Measurements from ENCODE around the gene CALD1. TPM values are rescaled to one million over a fixed set of nuclear protein-coding genes. Genes with fewer than 3 reads are reported as not detected.
A peak's percentile ranks its signal among the peaks of the same experiment; 100 is the strongest.

The CALD1 gene
- total and polyA plus RNA-seq, 2 experiments from 2014 or later: 132 to 842 TPM

DNA sequence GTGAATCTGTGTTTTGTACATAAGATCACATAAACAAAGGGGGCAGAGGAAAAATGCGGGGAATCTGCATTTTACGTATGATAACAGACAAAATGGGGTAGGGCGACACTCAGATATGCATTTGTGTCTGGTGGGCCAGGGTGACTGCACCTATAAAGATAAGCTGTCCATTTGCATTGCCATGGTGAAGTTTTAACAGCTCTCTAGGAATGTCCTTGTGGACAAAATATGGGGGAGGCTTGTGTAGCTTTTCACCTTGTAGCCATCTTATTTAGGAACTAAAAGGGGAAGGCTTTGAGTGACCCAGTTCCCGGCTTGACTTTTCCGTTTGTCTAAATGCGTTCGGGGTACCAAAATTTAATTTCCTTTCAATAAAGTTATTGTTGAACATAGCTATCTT, 114.5 kb downstream of the CALD1 start:
- Histone ChIP-seq H3K9me2 (ENCODE audit: insufficient read depth) (no peaks in the 10 kb centered on the region), H3K4me3 (no peak overlapping the region), H4K20me1 (replicated peaks; ENCODE audit: insufficient read depth) (peaks cover 10% of the 10 kb centered on the region; the same call in 1 of the 2 replicates), H2AFZ (no peak overlapping the region), H3F3A (replicated peaks; ENCODE audit: low read depth) (no peaks in the 10 kb centered on the region), H3K27me3 (ENCODE audit: insufficient read depth) (no peaks in the 10 kb centered on the region), H3K27ac (ENCODE audit: low read depth) (no peak overlapping the region), H3K79me2 (replicated peaks; ENCODE audit: insufficient read depth) (peaks cover 71% of the 10 kb centered on the region), H3K4me1 (ENCODE audit: insufficient read depth) (peaks cover 13% of the 10 kb centered on the region; the same call in 1 of the 2 replicates), H3K4me2 (peak overlapping the region; percentile 78; the same call in 1 of the 2 replicates), H3K36me3 (ENCODE audit: insufficient read depth) (peaks cover 13% of the 10 kb centered on the region; the same call in 1 of the 2 replicates)
- ATAC-seq (no peak), DNase-seq (ENCODE audit: low spot score) (no peak)
- H3K4me1 Mint-ChIP-seq: peaks cover 28% of the 10 kb centered on the region
- peaks cover 30% of the 10 kb centered on the region for H3K9me3 Mint-ChIP-seq
- peaks cover 3% of the 10 kb centered on the region for H3K27me3 Mint-ChIP-seq (ENCODE audit: insufficient read depth, low read depth, poor library complexity)
- no peak overlapping the region for H3K27ac Mint-ChIP-seq
- TF ChIP-seq ZNF331 (CRISPR knock-in tag; IDR thresholded peaks at IDR 0.05; ENCODE audit: low read depth) (no peak), EZH2 (IDR thresholded peaks at IDR 0.05; ENCODE audit: low read depth, unreplicated experiment) (no peak), CREB1 (CRISPR knock-in tag; IDR thresholded peaks at IDR 0.05; ENCODE audit: low read depth) (no peak), EZH2phosphoT487 (IDR thresholded peaks at IDR 0.05; ENCODE audit: unreplicated experiment) (no peak), POLR2AphosphoS5 (IDR thresholded peaks at IDR 0.05; ENCODE audit: low read depth) (no peak), ZNF114 (CRISPR knock-in tag; IDR thresholded peaks at IDR 0.05) (no peak), NANOG (IDR thresholded peaks at IDR 0.05; ENCODE audit: borderline replicate concordance) (no peak)
- TF ChIP-seq, protein P1, sequence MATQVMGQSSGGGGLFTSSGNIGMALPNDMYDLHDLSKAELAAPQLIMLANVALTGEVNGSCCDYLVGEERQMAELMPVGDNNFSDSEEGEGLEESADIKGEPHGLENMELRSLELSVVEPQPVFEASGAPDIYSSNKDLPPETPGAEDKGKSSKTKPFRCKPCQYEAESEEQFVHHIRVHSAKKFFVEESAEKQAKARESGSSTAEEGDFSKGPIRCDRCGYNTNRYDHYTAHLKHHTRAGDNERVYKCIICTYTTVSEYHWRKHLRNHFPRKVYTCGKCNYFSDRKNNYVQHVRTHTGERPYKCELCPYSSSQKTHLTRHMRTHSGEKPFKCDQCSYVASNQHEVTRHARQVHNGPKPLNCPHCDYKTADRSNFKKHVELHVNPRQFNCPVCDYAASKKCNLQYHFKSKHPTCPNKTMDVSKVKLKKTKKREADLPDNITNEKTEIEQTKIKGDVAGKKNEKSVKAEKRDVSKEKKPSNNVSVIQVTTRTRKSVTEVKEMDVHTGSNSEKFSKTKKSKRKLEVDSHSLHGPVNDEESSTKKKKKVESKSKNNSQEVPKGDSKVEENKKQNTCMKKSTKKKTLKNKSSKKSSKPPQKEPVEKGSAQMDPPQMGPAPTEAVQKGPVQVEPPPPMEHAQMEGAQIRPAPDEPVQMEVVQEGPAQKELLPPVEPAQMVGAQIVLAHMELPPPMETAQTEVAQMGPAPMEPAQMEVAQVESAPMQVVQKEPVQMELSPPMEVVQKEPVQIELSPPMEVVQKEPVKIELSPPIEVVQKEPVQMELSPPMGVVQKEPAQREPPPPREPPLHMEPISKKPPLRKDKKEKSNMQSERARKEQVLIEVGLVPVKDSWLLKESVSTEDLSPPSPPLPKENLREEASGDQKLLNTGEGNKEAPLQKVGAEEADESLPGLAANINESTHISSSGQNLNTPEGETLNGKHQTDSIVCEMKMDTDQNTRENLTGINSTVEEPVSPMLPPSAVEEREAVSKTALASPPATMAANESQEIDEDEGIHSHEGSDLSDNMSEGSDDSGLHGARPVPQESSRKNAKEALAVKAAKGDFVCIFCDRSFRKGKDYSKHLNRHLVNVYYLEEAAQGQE (IDR thresholded peaks at IDR 0.05; ENCODE audit: unreplicated experiment): no peak
- TF ChIP-seq, protein P2, sequence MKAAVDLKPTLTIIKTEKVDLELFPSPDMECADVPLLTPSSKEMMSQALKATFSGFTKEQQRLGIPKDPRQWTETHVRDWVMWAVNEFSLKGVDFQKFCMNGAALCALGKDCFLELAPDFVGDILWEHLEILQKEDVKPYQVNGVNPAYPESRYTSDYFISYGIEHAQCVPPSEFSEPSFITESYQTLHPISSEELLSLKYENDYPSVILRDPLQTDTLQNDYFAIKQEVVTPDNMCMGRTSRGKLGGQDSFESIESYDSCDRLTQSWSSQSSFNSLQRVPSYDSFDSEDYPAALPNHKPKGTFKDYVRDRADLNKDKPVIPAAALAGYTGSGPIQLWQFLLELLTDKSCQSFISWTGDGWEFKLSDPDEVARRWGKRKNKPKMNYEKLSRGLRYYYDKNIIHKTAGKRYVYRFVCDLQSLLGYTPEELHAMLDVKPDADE (IDR thresholded peaks at IDR 0.05): no peak
- TF ChIP-seq, protein P3, sequence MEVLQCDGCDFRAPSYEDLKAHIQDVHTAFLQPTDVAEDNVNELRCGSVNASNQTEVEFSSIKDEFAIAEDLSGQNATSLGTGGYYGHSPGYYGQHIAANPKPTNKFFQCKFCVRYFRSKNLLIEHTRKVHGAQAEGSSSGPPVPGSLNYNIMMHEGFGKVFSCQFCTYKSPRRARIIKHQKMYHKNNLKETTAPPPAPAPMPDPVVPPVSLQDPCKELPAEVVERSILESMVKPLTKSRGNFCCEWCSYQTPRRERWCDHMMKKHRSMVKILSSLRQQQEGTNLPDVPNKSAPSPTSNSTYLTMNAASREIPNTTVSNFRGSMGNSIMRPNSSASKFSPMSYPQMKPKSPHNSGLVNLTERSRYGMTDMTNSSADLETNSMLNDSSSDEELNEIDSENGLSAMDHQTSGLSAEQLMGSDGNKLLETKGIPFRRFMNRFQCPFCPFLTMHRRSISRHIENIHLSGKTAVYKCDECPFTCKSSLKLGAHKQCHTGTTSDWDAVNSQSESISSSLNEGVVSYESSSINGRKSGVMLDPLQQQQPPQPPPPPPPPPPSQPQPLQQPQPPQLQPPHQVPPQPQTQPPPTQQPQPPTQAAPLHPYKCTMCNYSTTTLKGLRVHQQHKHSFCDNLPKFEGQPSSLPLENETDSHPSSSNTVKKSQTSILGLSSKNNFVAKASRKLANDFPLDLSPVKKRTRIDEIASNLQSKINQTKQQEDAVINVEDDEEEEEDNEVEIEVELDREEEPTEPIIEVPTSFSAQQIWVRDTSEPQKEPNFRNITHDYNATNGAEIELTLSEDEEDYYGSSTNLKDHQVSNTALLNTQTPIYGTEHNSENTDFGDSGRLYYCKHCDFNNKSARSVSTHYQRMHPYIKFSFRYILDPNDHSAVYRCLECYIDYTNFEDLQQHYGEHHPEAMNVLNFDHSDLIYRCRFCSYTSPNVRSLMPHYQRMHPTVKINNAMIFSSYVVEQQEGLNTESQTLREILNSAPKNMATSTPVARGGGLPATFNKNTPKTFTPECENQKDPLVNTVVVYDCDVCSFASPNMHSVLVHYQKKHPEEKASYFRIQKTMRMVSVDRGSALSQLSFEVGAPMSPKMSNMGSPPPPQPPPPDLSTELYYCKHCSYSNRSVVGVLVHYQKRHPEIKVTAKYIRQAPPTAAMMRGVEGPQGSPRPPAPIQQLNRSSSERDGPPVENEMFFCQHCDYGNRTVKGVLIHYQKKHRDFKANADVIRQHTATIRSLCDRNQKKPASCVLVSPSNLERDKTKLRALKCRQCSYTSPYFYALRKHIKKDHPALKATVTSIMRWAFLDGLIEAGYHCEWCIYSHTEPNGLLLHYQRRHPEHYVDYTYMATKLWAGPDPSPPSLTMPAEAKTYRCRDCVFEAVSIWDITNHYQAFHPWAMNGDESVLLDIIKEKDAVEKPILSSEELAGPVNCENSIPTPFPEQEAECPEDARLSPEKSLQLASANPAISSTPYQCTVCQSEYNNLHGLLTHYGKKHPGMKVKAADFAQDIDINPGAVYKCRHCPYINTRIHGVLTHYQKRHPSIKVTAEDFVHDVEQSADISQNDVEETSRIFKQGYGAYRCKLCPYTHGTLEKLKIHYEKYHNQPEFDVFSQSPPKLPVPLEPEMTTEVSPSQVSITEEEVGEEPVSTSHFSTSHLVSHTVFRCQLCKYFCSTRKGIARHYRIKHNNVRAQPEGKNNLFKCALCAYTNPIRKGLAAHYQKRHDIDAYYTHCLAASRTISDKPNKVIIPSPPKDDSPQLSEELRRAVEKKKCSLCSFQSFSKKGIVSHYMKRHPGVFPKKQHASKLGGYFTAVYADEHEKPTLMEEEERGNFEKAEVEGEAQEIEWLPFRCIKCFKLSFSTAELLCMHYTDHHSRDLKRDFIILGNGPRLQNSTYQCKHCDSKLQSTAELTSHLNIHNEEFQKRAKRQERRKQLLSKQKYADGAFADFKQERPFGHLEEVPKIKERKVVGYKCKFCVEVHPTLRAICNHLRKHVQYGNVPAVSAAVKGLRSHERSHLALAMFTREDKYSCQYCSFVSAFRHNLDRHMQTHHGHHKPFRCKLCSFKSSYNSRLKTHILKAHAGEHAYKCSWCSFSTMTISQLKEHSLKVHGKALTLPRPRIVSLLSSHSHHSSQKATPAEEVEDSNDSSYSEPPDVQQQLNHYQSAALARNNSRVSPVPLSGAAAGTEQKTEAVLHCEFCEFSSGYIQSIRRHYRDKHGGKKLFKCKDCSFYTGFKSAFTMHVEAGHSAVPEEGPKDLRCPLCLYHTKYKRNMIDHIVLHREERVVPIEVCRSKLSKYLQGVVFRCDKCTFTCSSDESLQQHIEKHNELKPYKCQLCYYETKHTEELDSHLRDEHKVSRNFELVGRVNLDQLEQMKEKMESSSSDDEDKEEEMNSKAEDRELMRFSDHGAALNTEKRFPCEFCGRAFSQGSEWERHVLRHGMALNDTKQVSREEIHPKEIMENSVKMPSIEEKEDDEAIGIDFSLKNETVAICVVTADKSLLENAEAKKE (CRISPR knock-in tag; IDR thresholded peaks at IDR 0.05): no peak
- TF ChIP-seq, protein P4, sequence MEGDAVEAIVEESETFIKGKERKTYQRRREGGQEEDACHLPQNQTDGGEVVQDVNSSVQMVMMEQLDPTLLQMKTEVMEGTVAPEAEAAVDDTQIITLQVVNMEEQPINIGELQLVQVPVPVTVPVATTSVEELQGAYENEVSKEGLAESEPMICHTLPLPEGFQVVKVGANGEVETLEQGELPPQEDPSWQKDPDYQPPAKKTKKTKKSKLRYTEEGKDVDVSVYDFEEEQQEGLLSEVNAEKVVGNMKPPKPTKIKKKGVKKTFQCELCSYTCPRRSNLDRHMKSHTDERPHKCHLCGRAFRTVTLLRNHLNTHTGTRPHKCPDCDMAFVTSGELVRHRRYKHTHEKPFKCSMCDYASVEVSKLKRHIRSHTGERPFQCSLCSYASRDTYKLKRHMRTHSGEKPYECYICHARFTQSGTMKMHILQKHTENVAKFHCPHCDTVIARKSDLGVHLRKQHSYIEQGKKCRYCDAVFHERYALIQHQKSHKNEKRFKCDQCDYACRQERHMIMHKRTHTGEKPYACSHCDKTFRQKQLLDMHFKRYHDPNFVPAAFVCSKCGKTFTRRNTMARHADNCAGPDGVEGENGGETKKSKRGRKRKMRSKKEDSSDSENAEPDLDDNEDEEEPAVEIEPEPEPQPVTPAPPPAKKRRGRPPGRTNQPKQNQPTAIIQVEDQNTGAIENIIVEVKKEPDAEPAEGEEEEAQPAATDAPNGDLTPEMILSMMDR (conservative IDR thresholded peaks at IDR 0.05; ENCODE audit: low read depth in 2 of 2): no peak
- H3K4me3 Mint-ChIP-seq: no peak overlapping the region; the same call in 2 of the 3 replicates
- peaks cover 44% of the 10 kb centered on the region for H3K36me3 Mint-ChIP-seq (ENCODE audit: low read depth)

Data from GM23338 (cell line).